Fibroblast of peridontal ligament (primary cell): ENCODE measurements around the gene EXOSC2.
"Not testable (repeated sequence)": the region's sequence is repeated elsewhere in the genome, so short reads cannot be mapped to it uniquely, and the experiment has no call there.

Experiments used
- DNase-seq: peaks from one replicate; pipeline ENCODE4 v3.0.0-alpha.2; 2010; ENCODE audit errors: extremely low read depth

The EXOSC2 gene

GRCh38 chr9:130667120-130667435 is 26.5 kb upstream of the EXOSC2 start:
- no peak for DNase-seq

GRCh38 chr9:130668196-130668595 is 25.4 kb upstream of the EXOSC2 start:
- DNase-seq, result no peak

DNA sequence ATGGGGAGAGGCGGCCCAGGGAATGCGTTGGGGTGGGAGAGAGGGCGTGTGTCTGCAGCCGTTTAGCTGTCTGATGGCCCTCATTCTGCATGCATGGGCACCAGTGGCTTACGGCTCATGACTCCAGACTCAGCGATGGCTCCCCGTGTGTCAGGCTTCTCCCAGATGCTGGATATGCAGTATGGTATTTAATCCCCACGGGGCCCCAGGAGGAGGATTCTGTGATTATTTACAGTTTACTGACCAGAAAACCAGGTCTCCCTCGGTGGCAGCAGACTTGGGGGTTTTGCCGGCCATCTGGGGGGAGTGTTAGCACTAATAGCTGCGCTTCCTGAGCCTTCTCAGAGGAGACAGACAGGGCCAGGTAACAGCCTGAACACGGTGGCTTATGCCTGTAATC is 24.9 kb upstream of the EXOSC2 start:
- DNase-seq, result no peak

DNA sequence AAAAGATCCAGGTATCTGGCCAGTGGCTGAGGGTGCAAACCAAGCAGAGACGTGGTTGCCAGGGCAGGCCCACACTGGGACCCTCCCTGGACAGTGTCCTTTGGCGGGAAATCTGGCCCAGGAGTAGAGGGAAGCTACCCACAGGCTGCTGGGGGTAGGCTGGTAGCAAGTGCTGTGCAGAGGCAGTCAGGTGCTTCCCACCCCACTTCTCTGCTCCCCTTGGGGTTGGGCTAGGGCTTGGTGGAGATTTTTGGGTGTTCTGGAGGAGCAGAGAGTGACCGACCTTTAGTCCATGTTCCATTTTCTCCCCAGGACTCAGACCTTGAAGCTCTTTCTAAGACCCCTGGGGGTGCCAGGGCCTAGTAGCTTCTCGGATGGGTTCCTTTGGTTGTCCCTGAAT is 23.6 kb upstream of the EXOSC2 start:
- no peak for DNase-seq

DNA sequence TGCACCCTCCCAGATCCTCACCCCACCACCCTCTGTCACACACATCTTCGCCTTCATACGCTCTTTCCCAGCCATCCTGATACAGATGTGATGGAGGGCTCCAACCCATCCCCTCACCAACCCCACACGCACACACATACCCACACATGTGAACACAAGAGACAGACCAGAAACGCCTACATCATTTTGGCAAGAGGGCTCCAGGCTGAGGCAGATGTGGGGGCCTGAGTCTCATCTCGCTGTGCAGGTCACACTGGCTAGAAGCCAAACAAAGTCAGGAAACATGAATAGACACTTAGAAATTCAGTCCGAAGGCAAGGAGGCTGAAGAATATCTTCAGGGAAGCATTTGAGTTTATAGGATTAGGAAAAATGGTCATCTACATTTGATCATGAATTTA is 22.9 kb upstream of the EXOSC2 start:
- no peak for DNase-seq

- no peak for DNase-seq
Observed at GRCh38 chr9:130672466-130672865, 21.1 kb upstream of the EXOSC2 start.

DNA sequence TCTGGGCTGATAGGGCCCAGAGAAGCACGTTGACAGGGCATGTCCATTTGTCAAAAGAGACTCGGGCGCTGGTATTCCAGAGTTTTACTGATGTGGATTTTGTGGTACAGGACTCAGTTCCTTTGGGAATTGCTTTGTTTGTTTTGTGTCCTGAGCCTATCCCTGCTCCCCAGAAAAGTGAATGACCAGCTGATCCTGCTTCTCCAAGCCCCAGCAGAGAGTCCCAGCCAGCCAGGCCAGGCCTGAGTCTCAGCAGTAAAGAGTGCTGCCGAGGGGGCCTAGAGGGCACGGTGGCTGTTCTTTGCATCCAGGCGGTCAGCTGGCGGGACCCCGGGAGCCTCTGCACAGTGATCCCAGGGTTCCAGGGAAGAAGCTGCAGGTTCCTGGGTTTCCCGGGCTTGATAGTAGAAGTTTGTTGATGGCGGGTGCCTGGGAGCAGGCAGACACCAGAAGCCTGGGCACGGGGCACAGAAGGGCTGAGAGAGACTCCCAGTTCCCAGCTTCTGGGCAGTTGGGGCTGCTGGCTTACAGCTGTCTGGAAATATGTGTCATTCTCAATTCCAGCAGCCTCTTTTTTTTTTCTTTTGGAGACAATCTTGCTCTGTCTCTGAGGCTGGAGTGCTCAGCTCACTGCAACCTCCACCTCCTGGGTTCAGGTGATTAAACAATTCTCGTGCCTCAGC is 20.5 kb upstream of the EXOSC2 start:
- DNase-seq, result peak; percentile 7

DNA sequence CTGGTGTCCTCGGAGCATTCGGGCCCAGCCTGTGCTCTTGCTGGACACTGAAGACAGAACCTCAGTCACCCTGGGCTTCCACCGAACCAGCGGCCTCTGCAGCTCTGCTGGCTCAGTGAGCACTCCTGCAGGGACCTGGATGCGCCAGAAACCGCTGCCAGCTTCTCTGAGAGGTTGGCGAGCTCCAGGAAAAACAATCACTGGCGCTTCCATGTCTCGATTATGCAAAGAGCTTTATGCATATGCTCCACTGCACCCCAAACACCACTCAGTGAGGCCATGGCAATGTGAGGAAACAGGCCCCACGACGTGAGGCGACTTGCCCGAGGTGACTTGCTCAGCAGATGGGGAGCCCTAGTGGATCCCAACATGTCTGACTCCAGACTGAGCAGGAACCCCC is 18.2 kb upstream of the EXOSC2 start:
- DNase-seq, result no peak

GRCh38 chr9:130677252-130677651 is 16.3 kb upstream of the EXOSC2 start:
- no peak for DNase-seq

DNA sequence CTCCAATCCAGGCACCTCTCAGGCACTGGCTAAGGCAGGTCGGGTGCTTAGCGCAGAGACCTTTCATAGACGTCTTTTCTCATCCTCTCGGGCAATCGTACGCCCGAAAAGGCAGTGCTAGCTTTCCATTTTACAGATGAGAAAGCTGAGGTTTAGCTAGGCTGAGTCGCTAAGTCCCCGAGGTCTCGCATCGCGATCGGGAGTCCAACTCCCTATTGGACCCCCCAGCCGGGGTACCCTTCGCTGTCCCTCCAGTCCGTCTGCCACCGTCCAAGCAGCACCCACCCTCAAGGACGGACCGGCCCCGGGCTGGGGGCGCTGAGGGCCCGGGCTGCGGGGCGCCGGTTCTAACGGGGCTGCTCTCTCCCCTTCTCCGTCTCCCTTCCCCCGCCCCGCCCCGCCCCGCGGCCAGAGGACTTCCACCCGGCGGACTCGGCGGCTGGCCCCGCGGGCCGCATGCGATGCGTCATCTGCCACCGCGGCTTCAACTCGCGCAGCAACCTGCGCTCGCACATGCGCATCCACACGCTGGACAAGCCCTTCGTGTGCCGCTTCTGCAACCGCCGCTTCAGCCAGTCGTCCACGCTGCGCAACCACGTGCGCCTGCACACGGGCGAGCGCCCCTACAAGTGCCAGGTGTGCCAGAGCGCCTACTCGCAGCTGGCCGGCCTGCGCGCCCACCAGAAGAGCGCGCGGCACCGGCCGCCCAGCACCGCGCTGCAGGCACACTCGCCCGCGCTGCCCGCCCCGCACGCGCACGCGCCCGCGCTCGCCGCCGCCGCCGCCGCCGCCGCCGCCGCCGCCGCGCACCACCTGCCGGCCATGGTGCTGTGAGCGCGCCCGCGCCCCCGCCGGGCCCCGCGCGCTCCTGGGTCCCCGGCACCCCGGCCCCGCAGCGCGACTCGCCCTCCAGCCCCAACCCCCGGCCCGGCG is 12.5 kb upstream of the EXOSC2 start:
- peak; percentile 65 for DNase-seq

- no peak for DNase-seq
Observed at GRCh38 chr9:130681769-130682420, 11.7 kb upstream of the EXOSC2 start.

- DNase-seq, result peak; percentile 74
Observed at GRCh38 chr9:130682421-130683121, 11.0 kb upstream of the EXOSC2 start.

- no peak for DNase-seq
Observed at GRCh38 chr9:130685104-130685503, 8.5 kb upstream of the EXOSC2 start.

- DNase-seq, result not testable (repeated sequence)
Observed at GRCh38 chr9:130685945-130686344, 7.6 kb upstream of the EXOSC2 start.

GRCh38 chr9:130687615-130688014 is 6.0 kb upstream of the EXOSC2 start:
- no peak for DNase-seq

DNA sequence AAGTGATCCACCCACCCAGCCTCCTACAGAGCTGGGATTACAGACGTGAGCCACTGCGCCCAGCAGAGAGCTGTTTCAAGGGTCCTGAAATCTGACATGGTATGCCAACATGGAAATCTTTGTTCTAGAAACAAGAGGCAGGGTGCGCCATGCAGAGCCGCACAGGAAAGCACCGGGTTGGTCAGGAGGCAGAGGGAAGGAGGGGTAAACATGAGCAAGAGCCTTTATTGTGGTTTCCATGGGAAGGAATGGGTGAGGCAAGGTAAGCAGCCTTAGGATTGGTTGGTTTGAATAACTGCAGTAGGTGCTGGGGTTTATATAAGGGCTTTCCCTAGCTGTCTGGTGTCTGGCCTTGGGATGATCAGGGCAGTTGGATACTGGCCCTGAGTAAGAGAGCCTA is 5.5 kb upstream of the EXOSC2 start:
- no peak for DNase-seq

GRCh38 chr9:130689572-130689936 is 4.0 kb upstream of the EXOSC2 start:
- no peak for DNase-seq

GRCh38 chr9:130689937-130690700 is 3.5 kb upstream of the EXOSC2 start:
- peak; percentile 100 for DNase-seq

DNA sequence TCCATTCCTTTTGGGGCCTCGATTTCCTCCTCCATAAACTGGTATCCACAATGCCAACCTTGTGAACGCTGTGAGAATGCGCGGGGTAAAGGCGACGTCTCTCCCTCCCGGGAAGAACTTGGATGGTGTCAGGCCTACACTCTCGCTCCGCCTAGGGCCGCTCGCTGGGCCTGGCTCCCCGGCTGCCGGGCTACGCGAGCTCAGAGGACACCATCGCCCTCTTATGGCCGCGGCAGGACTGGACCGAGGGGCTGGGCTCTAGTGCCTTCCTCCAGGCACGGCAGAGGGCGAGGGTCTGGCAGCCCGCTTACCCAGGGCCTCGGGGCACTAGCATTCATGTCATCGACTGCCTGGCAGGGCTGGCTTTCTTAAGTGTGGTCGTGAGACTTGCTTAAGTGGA is 1.3 kb upstream of the EXOSC2 start:
- DNase-seq, result no peak

GRCh38 chr9:130693101-130693425 is 517 bp upstream of the EXOSC2 start:
- DNase-seq, result no peak

GRCh38 chr9:130694205-130694604 is 625 bp downstream of the EXOSC2 start:
- DNase-seq, result no peak
